NB4 (cell line): ENCODE data around the gene ANTXR1.

Experiments
- POLR2A ChIP-seq: IDR thresholded peaks from 2 replicates; pipeline ENCODE4 v1.6.1; 2011; ENCODE audit warnings: mild to moderate bottlenecking; ENCODE audit not compliant: insufficient read length; ENCODE audit errors: extremely low read depth
- TF ChIP-seq, protein P1 (sequence below): IDR thresholded peaks from one replicate; pipeline ENCODE4 v1.5.1; 2012; ENCODE audit warnings: low read depth, low read length

DNA sequence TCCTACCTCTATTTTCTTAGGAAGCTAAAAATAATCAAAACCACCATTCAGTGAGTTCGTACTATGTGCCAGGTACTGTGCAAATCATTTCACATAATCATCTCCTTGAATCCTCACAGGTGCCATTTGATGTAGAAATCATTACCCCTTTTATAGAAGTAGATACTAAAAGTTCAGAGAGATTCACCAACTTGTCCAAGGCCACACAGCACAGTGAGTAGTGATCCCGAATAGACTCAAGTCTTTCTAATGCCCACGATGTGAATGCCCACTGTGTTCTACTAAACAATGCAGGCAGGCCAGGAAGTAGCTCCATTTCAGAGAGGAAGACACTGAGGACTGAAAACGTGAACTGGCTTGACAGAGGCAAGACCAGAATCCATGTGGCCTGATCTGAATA is 68.8 kb downstream of the ANTXR1 start:
- TF ChIP-seq, protein P1, sequence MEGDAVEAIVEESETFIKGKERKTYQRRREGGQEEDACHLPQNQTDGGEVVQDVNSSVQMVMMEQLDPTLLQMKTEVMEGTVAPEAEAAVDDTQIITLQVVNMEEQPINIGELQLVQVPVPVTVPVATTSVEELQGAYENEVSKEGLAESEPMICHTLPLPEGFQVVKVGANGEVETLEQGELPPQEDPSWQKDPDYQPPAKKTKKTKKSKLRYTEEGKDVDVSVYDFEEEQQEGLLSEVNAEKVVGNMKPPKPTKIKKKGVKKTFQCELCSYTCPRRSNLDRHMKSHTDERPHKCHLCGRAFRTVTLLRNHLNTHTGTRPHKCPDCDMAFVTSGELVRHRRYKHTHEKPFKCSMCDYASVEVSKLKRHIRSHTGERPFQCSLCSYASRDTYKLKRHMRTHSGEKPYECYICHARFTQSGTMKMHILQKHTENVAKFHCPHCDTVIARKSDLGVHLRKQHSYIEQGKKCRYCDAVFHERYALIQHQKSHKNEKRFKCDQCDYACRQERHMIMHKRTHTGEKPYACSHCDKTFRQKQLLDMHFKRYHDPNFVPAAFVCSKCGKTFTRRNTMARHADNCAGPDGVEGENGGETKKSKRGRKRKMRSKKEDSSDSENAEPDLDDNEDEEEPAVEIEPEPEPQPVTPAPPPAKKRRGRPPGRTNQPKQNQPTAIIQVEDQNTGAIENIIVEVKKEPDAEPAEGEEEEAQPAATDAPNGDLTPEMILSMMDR, result no peak
- TF ChIP-seq POLR2A, result no peak
